Tibial artery (tissue), 4 donors: ENCODE results near the gene ZCCHC4.

ENCODE experiments used
- DNase-seq, 2 donors: peaks; one replicate each; pipeline ENCODE4 v3.0.0-alpha.2; 2019
- H3K27ac ChIP-seq, 2 donors: fragments of 200-600 bp; sonication (generic) in 1 of 2; 1 replicate in 1 of 2; 2 replicates in 1 of 2; pipeline ENCODE4 v1.5.1; 2018 to 2019; ENCODE audit warnings: mild to moderate bottlenecking in 1 of 2
- H3K27me3 ChIP-seq, 2 donors: fragments of 200-600 bp; sonication (generic) in 1 of 2; one replicate each; pipeline versions ENCODE4 v1.5.1 to v1.6.0; 2016 to 2019
- H3K36me3 ChIP-seq, 3 donors: fragments of 200-600 bp; sonication (generic) in 2 of 3; one replicate each; pipeline ENCODE4 v1.5.1; 2016 to 2019; ENCODE audit warnings: mild to moderate bottlenecking in 2 of 3
- H3K4me1 ChIP-seq, 4 donors: fragments of 200-600 bp; sonication (generic) in 2 of 4; 1 replicate in 3 of 4; 2 replicates in 1 of 4; pipeline ENCODE4 v1.5.1; 2016 to 2019
- H3K4me3 ChIP-seq, 2 donors: fragments of 200-600 bp; sonication (generic) in 1 of 2; 1 replicate in 1 of 2; 2 replicates in 1 of 2; pipeline ENCODE4 v1.5.1; 2018 to 2019; ENCODE audit warnings: mild to moderate bottlenecking in 2 of 2
- H3K9me3 ChIP-seq, 3 donors: fragments of 200-600 bp; sonication (generic) in 1 of 3; one replicate each; pipeline ENCODE4 v1.5.1; 2016 to 2019
- intact Hi-C: fragments of 100-400 bp; cut with DNase I; formaldehyde crosslinking; loops from one replicate; pipeline ENCODE4 v1.15.0; 2023; ENCODE audit warnings: low total_unique reads
- TF ChIP-seq, protein P1 (sequence below), 2 experiments: fragments of 200-600 bp in 1 of 2; fragments of 450-650 bp in 1 of 2; IDR thresholded peaks; one replicate each; pipeline ENCODE4 v1.5.1; 2017 to 2019; ENCODE audit warnings: antibody characterized with exemption in 2 of 2, mild to moderate bottlenecking in 1 of 2, moderate library complexity in 1 of 2

Gene ZCCHC4

DNA sequence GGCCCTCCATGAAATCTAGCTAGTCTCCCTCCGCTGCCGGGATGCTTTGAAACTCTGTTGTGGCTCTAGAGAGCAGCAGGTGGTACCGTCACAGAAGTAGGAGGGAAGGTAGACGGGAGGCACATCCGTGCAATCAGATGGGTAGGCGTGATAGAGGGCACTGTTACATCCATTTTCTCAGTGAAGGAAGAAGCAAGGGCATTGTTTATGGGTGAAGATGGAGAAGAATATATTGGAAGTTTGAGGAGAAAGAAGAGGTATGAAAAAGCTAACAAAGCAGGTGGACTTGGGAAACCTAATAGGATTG, 65.8 kb downstream of the ZCCHC4 start:
- peak overlapping the region; percentile 68 to 97 for H3K4me3 ChIP-seq
- peaks cover 6 to 24% (median 16%) of the 10 kb centered on the region in 3 donors for H3K36me3 ChIP-seq
- intact Hi-C loops: no loop called here
- H3K9me3 ChIP-seq: no peaks in the 10 kb centered on the region
- DNase-seq: no peak
- no peaks in the 10 kb centered on the region for H3K27me3 ChIP-seq
- peaks cover 0 to 20% (median 15%) of the 10 kb centered on the region in 4 donors for H3K4me1 ChIP-seq
- TF ChIP-seq, protein P1, sequence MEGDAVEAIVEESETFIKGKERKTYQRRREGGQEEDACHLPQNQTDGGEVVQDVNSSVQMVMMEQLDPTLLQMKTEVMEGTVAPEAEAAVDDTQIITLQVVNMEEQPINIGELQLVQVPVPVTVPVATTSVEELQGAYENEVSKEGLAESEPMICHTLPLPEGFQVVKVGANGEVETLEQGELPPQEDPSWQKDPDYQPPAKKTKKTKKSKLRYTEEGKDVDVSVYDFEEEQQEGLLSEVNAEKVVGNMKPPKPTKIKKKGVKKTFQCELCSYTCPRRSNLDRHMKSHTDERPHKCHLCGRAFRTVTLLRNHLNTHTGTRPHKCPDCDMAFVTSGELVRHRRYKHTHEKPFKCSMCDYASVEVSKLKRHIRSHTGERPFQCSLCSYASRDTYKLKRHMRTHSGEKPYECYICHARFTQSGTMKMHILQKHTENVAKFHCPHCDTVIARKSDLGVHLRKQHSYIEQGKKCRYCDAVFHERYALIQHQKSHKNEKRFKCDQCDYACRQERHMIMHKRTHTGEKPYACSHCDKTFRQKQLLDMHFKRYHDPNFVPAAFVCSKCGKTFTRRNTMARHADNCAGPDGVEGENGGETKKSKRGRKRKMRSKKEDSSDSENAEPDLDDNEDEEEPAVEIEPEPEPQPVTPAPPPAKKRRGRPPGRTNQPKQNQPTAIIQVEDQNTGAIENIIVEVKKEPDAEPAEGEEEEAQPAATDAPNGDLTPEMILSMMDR (IDR thresholded peaks at IDR 0.05): no peak
- no peak overlapping the region for H3K27ac ChIP-seq

DNA sequence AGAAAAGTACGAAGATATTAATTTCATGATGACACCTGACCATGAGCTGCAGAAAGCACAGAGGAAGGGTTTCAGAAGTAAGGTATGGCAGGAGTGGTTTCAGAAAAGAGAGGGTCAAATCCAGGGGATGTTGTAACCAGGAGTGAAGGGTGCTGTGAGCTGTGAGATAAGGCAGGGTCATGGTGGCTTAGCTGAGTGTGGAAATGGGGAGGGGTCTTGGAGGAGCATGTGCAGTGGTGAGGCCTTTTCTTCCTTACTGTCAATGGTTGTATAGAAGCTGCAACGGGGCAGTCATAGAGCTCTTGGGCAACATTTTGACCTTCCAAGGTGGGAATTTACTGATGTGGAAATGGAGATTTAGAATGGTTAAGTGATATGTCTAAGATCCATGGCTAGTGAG, 67.0 kb downstream of the ZCCHC4 start:
- peaks cover 0 to 20% (median 15%) of the 10 kb centered on the region in 4 donors for H3K4me1 ChIP-seq
- H3K4me3 ChIP-seq: no peak overlapping the region
- no peaks in the 10 kb centered on the region for H3K27me3 ChIP-seq
- H3K36me3 ChIP-seq: peaks cover 17 to 36% (median 28%) of the 10 kb centered on the region in 3 donors
- no peaks in the 10 kb centered on the region for H3K9me3 ChIP-seq
- TF ChIP-seq, protein P1 (IDR thresholded peaks at IDR 0.05): no peak
- intact Hi-C loops: no loop called here
- DNase-seq: no peak
- no peak overlapping the region for H3K27ac ChIP-seq

DNA sequence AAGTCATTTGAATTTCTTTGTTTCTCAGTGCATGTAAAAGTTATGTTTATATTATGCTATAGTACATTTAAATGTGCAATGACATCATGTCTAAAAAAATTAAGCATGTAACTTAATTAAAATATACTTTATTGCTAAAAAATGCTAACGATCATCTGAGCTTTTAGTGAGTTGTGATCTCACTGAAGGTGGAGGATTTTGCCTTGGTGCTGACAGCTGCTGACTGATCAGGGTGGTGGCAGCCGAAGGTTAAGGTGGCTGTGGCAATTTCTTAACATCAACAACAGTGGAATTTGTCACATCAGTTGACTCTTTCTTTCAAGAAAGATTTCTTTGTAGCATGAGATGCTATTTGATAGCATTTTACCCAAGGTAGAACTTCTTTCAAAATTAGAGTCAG, 71.1 kb downstream of the ZCCHC4 start:
- H3K4me3 ChIP-seq: no peak overlapping the region
- no peaks in the 10 kb centered on the region for H3K27me3 ChIP-seq
- no peak for DNase-seq
- TF ChIP-seq, protein P1 (IDR thresholded peaks at IDR 0.05): no peak
- intact Hi-C loops: no loop called here
- no peaks in the 10 kb centered on the region for H3K9me3 ChIP-seq
- H3K4me1 ChIP-seq: peaks cover 0 to 11% (median 4%) of the 10 kb centered on the region in 4 donors
- H3K27ac ChIP-seq: no peak overlapping the region
- H3K36me3 ChIP-seq: peaks cover 46 to 67% (median 47%) of the 10 kb centered on the region in 3 donors

DNA sequence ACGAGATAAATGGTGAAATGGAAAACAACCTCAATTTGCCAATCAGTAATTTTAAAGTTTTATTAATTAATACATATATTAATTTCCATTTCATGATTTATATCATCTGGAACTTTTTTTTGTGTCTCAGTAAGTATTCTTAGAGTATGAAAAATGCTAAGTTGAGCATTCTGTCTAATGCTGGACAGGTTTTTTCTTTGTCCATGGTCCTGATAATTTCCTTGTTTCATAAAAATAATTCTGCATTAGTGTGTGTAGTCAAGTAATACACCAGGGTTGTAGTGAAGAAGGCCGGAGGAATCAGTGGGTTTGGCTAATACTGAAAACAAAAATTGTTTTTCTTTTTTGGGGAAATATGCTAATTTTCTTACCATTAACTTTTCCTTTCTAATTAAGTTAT, 74.4 kb downstream of the ZCCHC4 start:
- Histone ChIP-seq H3K4me3 (no peak overlapping the region), H3K27ac (no peak overlapping the region), H3K9me3 (no peaks in the 10 kb centered on the region), H3K36me3 (peaks cover 58 to 86% (median 76%) of the 10 kb centered on the region in 3 donors), H3K27me3 (no peaks in the 10 kb centered on the region), H3K4me1 (no peaks in the 10 kb centered on the region)
- intact Hi-C loops: no loop called here
- DNase-seq: no peak
- TF ChIP-seq, protein P1 (IDR thresholded peaks at IDR 0.05): no peak

DNA sequence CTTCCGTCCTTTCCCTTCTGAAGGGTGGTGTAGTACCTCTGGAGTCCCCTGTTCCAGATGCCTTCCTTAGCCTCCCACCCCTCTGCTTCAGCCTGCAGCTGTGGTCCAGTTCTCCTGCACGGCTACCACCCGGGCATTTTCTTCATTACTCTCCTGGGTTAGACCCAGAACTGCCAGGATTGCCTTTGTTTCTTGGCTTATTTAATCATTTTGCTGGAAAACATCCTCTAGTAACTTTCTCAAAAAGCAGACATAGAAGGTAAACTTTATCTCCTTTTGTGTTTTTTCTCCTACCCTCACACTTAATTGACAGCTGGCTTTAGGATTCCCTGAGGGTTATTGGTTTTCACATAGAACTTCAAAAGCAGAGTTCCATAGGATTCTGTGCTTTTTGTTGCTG, 84.7 kb downstream of the ZCCHC4 start:
- Histone ChIP-seq H3K4me1 (no peaks in the 10 kb centered on the region), H3K36me3 (peaks cover 83 to 96% (median 86%) of the 10 kb centered on the region in 3 donors), H3K27ac (no peak overlapping the region), H3K4me3 (no peak overlapping the region), H3K27me3 (no peaks in the 10 kb centered on the region), H3K9me3 (peaks cover 0 to 5% (median 0%) of the 10 kb centered on the region in 3 donors)
- intact Hi-C loops: no loop called here
- DNase-seq: no peak
- TF ChIP-seq, protein P1 (IDR thresholded peaks at IDR 0.05): no peak

DNA sequence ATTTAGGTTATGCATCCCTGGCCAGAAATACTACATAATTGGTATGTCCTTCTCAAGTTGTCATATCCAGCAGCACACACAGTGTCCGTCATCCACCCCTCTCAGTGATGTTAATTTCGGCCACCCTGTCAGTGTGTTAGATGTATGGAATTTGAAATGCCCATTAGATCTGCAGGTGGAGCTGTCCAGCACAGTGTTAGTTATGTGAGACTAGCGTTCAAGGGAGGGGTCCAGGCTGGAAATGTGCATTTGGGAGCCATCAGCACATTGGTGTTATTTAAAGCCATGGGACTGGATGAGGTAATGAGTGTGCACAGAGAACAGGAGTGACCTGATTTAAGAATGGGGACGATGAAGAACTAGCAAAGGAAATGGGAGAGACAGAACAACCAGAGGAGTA, 86.9 kb downstream of the ZCCHC4 start:
- no peak for DNase-seq
- peaks cover 0 to 5% (median 0%) of the 10 kb centered on the region in 3 donors for H3K9me3 ChIP-seq
- no peak overlapping the region for H3K4me3 ChIP-seq
- TF ChIP-seq, protein P1 (IDR thresholded peaks at IDR 0.05): no peak
- intact Hi-C loops: no loop called here
- H3K27me3 ChIP-seq: no peaks in the 10 kb centered on the region
- H3K36me3 ChIP-seq: peaks cover 87 to 92% (median 91%) of the 10 kb centered on the region in 3 donors
- H3K27ac ChIP-seq: no peak overlapping the region
- H3K4me1 ChIP-seq: no peaks in the 10 kb centered on the region
